Measurements from ENCODE around the gene LTBP1. TPM values are rescaled to one million over a fixed set of nuclear protein-coding genes. Genes with fewer than 3 reads are reported as not detected.

The LTBP1 gene
- total RNA-seq, 4 donors from 2014 or later, result 8.7 to 18.7 (median 13.0) TPM

DNA sequence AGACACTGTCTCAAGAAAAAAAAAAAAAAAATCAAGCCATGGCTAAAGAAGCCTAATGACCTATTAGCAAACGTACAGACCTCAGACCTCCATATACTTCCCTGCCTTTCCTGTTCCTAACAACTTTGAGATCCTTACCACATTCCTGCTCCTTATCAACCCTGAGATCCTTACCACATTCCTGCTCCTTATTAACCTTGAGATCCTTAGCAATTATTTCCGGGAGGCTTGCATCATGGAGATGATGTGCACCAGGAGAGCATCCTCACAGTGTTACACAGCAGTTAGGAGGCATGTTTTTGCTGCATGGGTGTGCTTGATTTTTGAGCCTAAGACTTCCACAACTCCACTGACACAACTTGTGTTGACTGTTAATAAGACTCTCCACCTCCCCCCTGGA, 475.1 kb downstream of the LTBP1 start:
- no peaks in the 10 kb centered on the region for H3K4me1 ChIP-seq
- H3K27ac ChIP-seq, result no peak overlapping the region
- TF ChIP-seq, protein P1, sequence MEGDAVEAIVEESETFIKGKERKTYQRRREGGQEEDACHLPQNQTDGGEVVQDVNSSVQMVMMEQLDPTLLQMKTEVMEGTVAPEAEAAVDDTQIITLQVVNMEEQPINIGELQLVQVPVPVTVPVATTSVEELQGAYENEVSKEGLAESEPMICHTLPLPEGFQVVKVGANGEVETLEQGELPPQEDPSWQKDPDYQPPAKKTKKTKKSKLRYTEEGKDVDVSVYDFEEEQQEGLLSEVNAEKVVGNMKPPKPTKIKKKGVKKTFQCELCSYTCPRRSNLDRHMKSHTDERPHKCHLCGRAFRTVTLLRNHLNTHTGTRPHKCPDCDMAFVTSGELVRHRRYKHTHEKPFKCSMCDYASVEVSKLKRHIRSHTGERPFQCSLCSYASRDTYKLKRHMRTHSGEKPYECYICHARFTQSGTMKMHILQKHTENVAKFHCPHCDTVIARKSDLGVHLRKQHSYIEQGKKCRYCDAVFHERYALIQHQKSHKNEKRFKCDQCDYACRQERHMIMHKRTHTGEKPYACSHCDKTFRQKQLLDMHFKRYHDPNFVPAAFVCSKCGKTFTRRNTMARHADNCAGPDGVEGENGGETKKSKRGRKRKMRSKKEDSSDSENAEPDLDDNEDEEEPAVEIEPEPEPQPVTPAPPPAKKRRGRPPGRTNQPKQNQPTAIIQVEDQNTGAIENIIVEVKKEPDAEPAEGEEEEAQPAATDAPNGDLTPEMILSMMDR (IDR thresholded peaks at IDR 0.05), result no peak
- no peak for TF ChIP-seq POLR2A (IDR thresholded peaks at IDR 0.05)
- no peak for TF ChIP-seq POLR2AphosphoS5 (IDR thresholded peaks at IDR 0.05)
- no peak for TF ChIP-seq EP300 (IDR thresholded peaks at IDR 0.05)
- 82% methylated on average over 2 of the region's 2 CpGs for WGBS
- H3K36me3 ChIP-seq, result no peaks in the 10 kb centered on the region
- DNase-seq (ENCODE audit: low spot score in 2 of 2), result no peak
- H3K27me3 ChIP-seq, result no peaks in the 10 kb centered on the region
- H3K9me3 ChIP-seq, result no peaks in the 10 kb centered on the region
- H3K4me3 ChIP-seq, result no peak overlapping the region

DNA sequence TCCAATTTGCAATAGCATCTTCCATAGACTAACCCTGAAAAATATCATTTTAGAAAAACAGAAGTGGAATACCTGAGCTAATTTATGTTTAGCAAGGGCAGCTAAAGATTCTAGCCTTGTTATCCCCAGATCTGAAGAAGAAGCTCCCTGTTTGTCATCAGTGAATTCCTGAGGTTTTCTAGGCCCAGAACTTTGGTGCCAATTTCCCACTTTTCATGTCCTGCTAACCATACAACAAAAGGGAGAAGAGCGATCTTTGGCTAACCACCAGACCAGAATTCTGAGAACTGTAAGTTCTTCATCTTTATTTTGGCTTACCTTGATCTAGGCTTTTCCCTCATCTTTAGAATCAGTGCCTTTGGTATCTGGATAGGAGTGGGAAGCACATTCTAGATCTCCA, 478.4 kb downstream of the LTBP1 start:
- no peaks in the 10 kb centered on the region for H3K4me1 ChIP-seq
- H3K36me3 ChIP-seq, result no peaks in the 10 kb centered on the region
- 72% methylated on average over 1 of the region's 1 CpG for WGBS
- no peaks in the 10 kb centered on the region for H3K27me3 ChIP-seq
- no peak overlapping the region for H3K27ac ChIP-seq
- DNase-seq (ENCODE audit: low spot score in 2 of 2), result no peak
- TF ChIP-seq POLR2AphosphoS5 (IDR thresholded peaks at IDR 0.05), result no peak
- no peak for TF ChIP-seq EP300 (IDR thresholded peaks at IDR 0.05)
- TF ChIP-seq, protein P1 (IDR thresholded peaks at IDR 0.05), result no peak
- no peak for TF ChIP-seq POLR2A (IDR thresholded peaks at IDR 0.05)
- H3K4me3 ChIP-seq, result no peak overlapping the region
- H3K9me3 ChIP-seq, result no peaks in the 10 kb centered on the region

DNA sequence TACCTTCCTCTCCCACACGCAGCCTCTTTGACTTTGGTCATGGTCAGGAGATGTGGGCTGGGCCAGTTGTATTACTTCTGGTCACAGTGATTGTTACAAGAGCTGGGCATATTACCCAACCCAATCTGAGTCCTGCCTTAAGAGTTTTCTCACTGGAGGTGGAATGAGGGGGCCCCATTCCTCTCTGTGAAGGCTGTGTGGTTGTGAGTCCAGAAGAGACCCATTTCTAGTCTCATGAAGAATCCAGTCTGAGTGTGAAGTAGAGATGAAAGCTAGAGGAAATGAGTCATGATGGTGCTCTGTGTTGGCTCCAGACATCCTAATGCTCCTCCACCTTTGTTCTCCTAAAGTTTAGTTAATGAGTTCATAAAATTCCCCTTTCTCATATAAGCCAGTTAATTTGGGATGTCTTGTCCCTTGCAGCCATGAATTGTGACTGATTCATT, 478.9 kb downstream of the LTBP1 start:
- no peak overlapping the region for H3K4me3 ChIP-seq
- no peaks in the 10 kb centered on the region for H3K4me1 ChIP-seq
- TF ChIP-seq POLR2A (IDR thresholded peaks at IDR 0.05) (no peak), POLR2AphosphoS5 (IDR thresholded peaks at IDR 0.05) (no peak), EP300 (IDR thresholded peaks at IDR 0.05) (no peak)
- TF ChIP-seq, protein P1 (IDR thresholded peaks at IDR 0.05), result no peak
- no peaks in the 10 kb centered on the region for H3K9me3 ChIP-seq
- WGBS, result 81% methylated on average over 1 of the region's 1 CpG
- no peak overlapping the region for H3K27ac ChIP-seq
- H3K36me3 ChIP-seq, result no peaks in the 10 kb centered on the region
- H3K27me3 ChIP-seq, result no peaks in the 10 kb centered on the region
- DNase-seq (ENCODE audit: low spot score in 2 of 2), result no peak

DNA sequence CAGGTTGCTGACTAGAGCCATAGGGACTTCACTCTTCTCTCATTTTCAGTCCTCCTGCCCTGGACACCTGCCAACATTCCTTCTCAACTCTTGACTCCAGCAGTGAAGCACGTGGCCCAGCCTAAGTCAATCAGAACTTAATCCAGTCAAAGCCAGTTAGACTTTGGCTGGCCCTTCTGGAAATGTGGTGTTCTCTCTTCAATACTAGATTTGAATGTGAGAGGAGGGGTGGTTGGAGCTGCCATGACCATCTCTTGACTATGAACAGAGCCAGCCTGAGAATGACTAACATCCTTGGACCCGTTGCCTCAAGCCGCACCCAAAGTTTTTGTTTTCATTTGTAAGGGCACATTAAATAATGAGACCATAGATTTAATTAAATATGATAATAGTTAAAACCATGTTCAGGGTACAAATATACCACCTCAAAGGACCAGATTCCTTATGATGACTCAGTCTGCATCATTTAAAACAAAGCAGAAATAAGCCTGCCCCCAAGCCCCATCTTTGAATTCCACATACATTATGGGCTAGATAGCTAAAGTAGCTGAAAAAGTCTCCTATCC, 480.0 kb downstream of the LTBP1 start:
- DNase-seq (ENCODE audit: low spot score in 2 of 2), result no peak
- H3K27ac ChIP-seq, result no peak overlapping the region
- H3K27me3 ChIP-seq, result no peaks in the 10 kb centered on the region
- no peaks in the 10 kb centered on the region for H3K4me1 ChIP-seq
- no peaks in the 10 kb centered on the region for H3K36me3 ChIP-seq
- no peaks in the 10 kb centered on the region for H3K9me3 ChIP-seq
- TF ChIP-seq POLR2A (IDR thresholded peaks at IDR 0.05), result no peak
- TF ChIP-seq POLR2AphosphoS5 (IDR thresholded peaks at IDR 0.05), result no peak
- no peak for TF ChIP-seq EP300 (IDR thresholded peaks at IDR 0.05)
- TF ChIP-seq, protein P1 (IDR thresholded peaks at IDR 0.05), result no peak
- WGBS, result 43% methylated on average over 3 of the region's 3 CpGs
- no peak overlapping the region for H3K4me3 ChIP-seq

DNA sequence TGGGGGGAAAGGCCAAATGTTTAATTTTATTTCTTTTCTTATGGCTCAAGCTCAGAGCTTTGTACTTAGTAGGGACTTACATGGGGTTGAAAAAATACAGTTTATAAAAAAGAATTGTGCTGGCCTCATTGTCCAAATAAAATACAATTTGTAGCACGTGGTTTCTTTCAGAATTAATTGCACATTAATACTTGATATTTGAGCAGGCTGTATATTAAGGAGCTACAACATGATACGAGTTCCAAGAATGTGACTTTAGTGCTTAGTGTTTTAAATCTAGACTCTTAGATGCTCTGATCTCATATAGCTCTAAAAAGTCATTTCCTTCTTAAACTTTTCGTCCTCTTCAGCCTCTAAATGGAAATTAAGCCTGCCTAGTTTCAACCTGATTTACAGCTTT, 483.3 kb downstream of the LTBP1 start:
- 74% methylated on average over 3 of the region's 3 CpGs for WGBS
- H3K4me1 ChIP-seq, result no peaks in the 10 kb centered on the region
- no peaks in the 10 kb centered on the region for H3K9me3 ChIP-seq
- no peaks in the 10 kb centered on the region for H3K36me3 ChIP-seq
- no peak overlapping the region for H3K4me3 ChIP-seq
- H3K27me3 ChIP-seq, result no peaks in the 10 kb centered on the region
- TF ChIP-seq POLR2A (IDR thresholded peaks at IDR 0.05) (no peak), EP300 (IDR thresholded peaks at IDR 0.05) (no peak), POLR2AphosphoS5 (IDR thresholded peaks at IDR 0.05) (no peak)
- TF ChIP-seq, protein P1 (IDR thresholded peaks at IDR 0.05), result no peak
- H3K27ac ChIP-seq, result no peak overlapping the region
- DNase-seq (ENCODE audit: low spot score in 2 of 2), result no peak

Measured in suprapubic skin (tissue), 4 donors.